GM23248 (cell line): ENCODE measurements around the gene GNAI2.

Source experiments
- EZH2 ChIP-seq: fragments of 200-600 bp; sonication (generic); IDR thresholded peaks from 2 replicates; pipeline ENCODE4 v1.6.1; 2018; ENCODE audit warnings: antibody characterized with exemption, mild to moderate bottlenecking; ENCODE audit not compliant: insufficient read depth, poor library complexity, severe bottlenecking
- EZH2phosphoT487 ChIP-seq: fragments of 200-600 bp; sonication (generic); IDR thresholded peaks from 2 replicates; pipeline ENCODE4 v1.6.1; 2018; ENCODE audit warnings: antibody characterized with exemption, moderate library complexity, mild to moderate bottlenecking, low read depth; ENCODE audit not compliant: insufficient read depth

DNA sequence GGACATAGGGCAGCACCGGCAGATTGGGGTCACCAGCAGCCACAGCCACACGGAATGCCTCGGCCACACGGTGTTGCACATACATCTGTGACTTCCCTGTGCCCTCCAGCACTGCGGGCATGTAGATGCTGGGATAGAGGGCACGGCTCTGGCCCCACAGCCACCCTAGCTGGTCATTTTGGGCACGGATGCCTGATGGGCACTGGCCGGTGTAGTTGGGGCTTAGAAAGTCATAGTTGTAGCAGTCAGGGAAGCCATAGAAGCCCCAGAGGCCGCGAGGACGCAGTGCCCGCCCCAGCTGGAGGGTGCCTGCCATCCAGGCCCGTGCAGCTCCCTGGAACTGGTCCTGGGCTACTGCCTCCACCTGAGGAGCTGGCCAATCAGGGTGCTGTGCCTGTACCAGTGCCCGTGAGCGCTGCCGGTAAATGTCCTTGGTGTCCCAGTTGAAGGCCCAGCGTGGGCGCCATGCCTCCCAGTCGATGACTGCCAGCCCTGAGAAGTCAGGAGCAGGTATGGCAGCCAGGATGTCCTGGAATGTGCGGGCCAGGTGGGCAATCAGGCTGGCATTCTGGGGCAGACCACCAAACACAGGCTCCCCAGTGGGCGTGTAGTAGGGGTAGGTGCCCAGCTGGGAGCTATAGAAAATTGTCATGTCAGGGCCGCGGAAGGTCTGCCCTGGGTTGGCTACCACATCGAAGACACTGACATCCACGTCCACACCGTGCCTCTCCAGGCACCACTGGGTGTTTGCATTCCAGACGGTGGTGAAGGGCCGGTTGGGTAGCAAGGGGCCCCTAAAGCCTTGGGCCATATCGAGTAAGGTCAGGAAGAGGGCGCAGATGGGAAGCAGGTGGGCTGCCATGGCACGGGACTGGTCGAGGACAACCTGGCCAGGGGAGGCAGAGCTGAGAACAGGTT lies 66.3 kb downstream of the GNAI2 start:
- no peak for TF ChIP-seq EZH2
- no peak for TF ChIP-seq EZH2phosphoT487
